Gastroesophageal sphincter (tissue), 4 donors: ENCODE results near the gene PRR18. TPM values are rescaled to one million over a fixed set of nuclear protein-coding genes. Genes with fewer than 3 reads are reported as not detected.
A peak's percentile ranks its signal among the peaks of the same experiment; 100 is the strongest.

Experiments
- ATAC-seq: fragments of 150-250 bp; one replicate; pipeline ENCODE4 v1.9.1; 2016; ENCODE audit warnings: mild to moderate bottlenecking, moderate library complexity
- H3K27ac ChIP-seq, 4 donors: fragments of 200-600 bp; sonication (generic) in 3 of 4; 1 replicate in 3 of 4; 2 replicates in 1 of 4; pipeline ENCODE4 v1.5.1; 2016 to 2019
- H3K27me3 ChIP-seq: fragments of 200-600 bp; sonication (generic); one replicate; pipeline ENCODE4 v1.5.1; 2019
- H3K36me3 ChIP-seq, 2 donors: fragments of 200-600 bp; sonication (generic); one replicate each; pipeline ENCODE4 v1.5.1; 2019; ENCODE audit warnings: control low read depth in 1 of 2
- H3K4me1 ChIP-seq, 3 donors: fragments of 200-600 bp; sonication (generic); 1 replicate in 2 of 3; 2 replicates in 1 of 3; pipeline ENCODE4 v1.5.1; 2016 to 2019; ENCODE audit warnings: control low read depth in 2 of 3
- H3K4me3 ChIP-seq, 2 donors: fragments of 200-600 bp; sonication (generic); one replicate each; pipeline ENCODE4 v1.5.1; 2019; ENCODE audit warnings: mild to moderate bottlenecking in 1 of 2, moderate library complexity in 1 of 2
- H3K9me3 ChIP-seq, 3 donors: fragments of 200-600 bp; sonication (generic); one replicate each; pipeline ENCODE4 v1.5.1; 2017 to 2019; ENCODE audit warnings: control low read depth in 2 of 3
- CTCF ChIP-seq, 4 experiments: fragments of 200-600 bp in 2 of 4; fragments of 450-650 bp in 2 of 4; sonication (generic) in 1 of 4; IDR thresholded peaks; one replicate each; pipeline ENCODE4 v1.5.1; 2017 to 2019; ENCODE audit warnings: antibody characterized with exemption in 4 of 4, mild to moderate bottlenecking in 2 of 4, moderate library complexity in 2 of 4
- EP300 ChIP-seq: sonication (generic); formaldehyde crosslinking; IDR thresholded peaks from one replicate; pipeline ENCODE4 v1.6.1; 2017; ENCODE audit warnings: antibody characterized with exemption, mild to moderate bottlenecking
- POLR2A ChIP-seq, 2 donors: fragments of 450-650 bp; IDR thresholded peaks; one replicate each; pipeline ENCODE4 v1.6.1; 2017; ENCODE audit warnings: antibody characterized with exemption in 2 of 2, mild to moderate bottlenecking in 2 of 2, moderate library complexity in 1 of 2
- POLR2AphosphoS5 ChIP-seq: sonication (generic); formaldehyde crosslinking; IDR thresholded peaks from one replicate; pipeline ENCODE4 v1.6.1; 2017; ENCODE audit warnings: antibody characterized with exemption
- WGBS, 2 donors: methylation state at CpG; one replicate each; pipeline ENCODE4 v1.1.5; 2018; ENCODE audit warnings: low coverage in 1 of 2; 5-methylcytosine and 5-hydroxymethylcytosine counted together
- total RNA-seq, 4 donors: library from RNA; depleted of rRNA; stranded (reverse); fragments of >200 nt; gene quantifications; one replicate each; pipeline ENCODE4 v1.1.0, GENCODE V29; 2016

PRR18 gene
- total RNA-seq, 4 donors from 2014 or later: not detected

DNA sequence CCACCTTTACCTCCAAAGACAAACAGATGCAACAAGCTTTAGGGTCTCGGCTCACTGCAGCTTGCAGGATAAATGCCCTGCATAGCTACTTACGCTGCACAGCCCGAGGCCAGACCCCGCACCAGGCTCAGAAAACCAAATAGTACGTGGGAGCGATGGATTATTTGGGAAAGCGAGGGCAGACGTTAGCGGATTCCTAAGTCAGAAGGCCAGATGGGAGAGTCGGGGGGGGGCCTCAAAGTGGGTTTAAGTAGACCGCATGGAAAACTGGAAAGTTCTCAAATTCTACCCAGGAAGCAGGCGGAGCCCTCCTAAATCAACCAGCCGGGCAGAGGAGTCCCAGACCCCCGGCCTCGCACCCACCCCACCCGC, 33.8 kb upstream of the PRR18 start:
- H3K36me3 ChIP-seq: peaks cover 0 to 10% of the 10 kb centered on the region in 2 donors
- WGBS, 2 donors: 0% methylated on average over 1 of the region's 16 CpGs; no CpG with 5 or more reads in 1 of the 2 donors
- no peaks in the 10 kb centered on the region for H3K27me3 ChIP-seq
- no peaks in the 10 kb centered on the region for H3K9me3 ChIP-seq
- ATAC-seq: no peak
- H3K4me1 ChIP-seq: peaks cover 0 to 51% (median 19%) of the 10 kb centered on the region in 3 donors
- peak overlapping the region; percentile 66 to 95 (median 89) for H3K27ac ChIP-seq
- TF ChIP-seq EP300: no peak
- no peak for TF ChIP-seq POLR2A (IDR thresholded peaks at IDR 0.05)
- TF ChIP-seq CTCF (IDR thresholded peaks at IDR 0.05): no peak
- TF ChIP-seq POLR2AphosphoS5: no peak
- peak overlapping the region; percentile 93 to 99 for H3K4me3 ChIP-seq

GRCh38 chr6:166341464-166341863, 33.3 kb upstream of the PRR18 start:
- Histone ChIP-seq H3K36me3 (peaks cover 0 to 15% of the 10 kb centered on the region in 2 donors), H3K4me3 (peak overlapping the region; percentile 93 to 99), H3K27ac (peak overlapping the region in 2 of 4 donors; percentile 92 to 95), H3K4me1 (peaks cover 0 to 55% (median 19%) of the 10 kb centered on the region in 3 donors), H3K27me3 (no peaks in the 10 kb centered on the region), H3K9me3 (no peaks in the 10 kb centered on the region)
- no peak for TF ChIP-seq EP300
- no peak for TF ChIP-seq POLR2AphosphoS5
- TF ChIP-seq POLR2A (IDR thresholded peaks at IDR 0.05): no peak
- TF ChIP-seq CTCF (IDR thresholded peaks at IDR 0.05): no peak
- WGBS, 2 donors: 38 to 43% methylated on average over 7 of the region's 7 CpGs
- ATAC-seq: no peak

DNA sequence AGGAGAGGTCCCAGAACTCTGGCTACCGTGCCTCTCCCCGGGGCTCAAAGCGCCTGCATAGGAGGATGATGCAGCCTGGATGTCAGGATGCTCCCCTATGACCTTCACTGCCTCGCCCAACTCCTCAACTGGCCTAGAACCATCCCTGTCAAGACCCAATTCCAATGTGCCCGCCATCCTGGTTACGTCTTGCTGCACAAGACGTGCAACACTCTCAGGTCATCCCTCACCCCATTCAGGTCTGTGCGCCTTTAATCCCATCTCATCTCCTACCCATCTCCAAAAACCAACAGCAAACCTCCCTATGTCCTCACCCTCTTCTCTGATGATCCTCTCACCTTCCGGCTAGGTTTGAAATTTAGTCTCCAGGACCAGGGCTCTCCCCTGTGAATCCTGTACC, 30.7 kb upstream of the PRR18 start:
- H3K4me3 ChIP-seq: no peak overlapping the region
- peaks cover 0 to 34% of the 10 kb centered on the region in 2 donors for H3K36me3 ChIP-seq
- TF ChIP-seq POLR2AphosphoS5 (no peak), EP300 (no peak)
- H3K27me3 ChIP-seq: no peaks in the 10 kb centered on the region
- no peaks in the 10 kb centered on the region for H3K9me3 ChIP-seq
- 92 to 99% methylated on average over 7 to 9 of the region's 9 CpGs for WGBS, 2 donors
- H3K4me1 ChIP-seq: peaks cover 0 to 56% (median 19%) of the 10 kb centered on the region in 3 donors
- no peak overlapping the region for H3K27ac ChIP-seq
- ATAC-seq: no peak

DNA sequence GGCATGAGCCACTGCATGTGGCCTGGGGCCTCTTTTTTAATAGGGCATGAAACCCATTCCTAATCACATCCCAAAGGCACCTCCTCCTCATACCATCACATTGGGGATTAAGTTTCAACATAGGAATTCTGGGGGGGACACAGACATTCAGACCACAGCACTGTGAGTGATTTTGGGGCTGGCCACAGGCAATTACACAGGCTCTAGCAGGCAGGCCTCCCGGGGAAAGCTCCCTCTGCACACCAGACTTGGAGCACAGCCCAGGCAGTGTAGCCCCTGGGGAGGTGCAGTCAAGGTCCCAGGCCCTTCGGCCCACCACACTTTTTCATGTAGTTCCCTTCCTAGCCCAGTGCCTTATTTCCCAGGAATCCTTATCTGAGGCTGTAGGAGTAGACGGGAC, 28.7 kb upstream of the PRR18 start:
- H3K36me3 ChIP-seq: peaks cover 0 to 40% of the 10 kb centered on the region in 2 donors
- no peak overlapping the region for H3K27ac ChIP-seq
- no peaks in the 10 kb centered on the region for H3K27me3 ChIP-seq
- WGBS, 2 donors: 76 to 100% methylated on average over 1 to 3 of the region's 3 CpGs
- H3K4me1 ChIP-seq: peaks cover 0 to 65% (median 19%) of the 10 kb centered on the region in 3 donors
- TF ChIP-seq EP300: no peak
- no peak for TF ChIP-seq CTCF (IDR thresholded peaks at IDR 0.05)
- no peak for TF ChIP-seq POLR2A (IDR thresholded peaks at IDR 0.05)
- TF ChIP-seq POLR2AphosphoS5: no peak
- no peak overlapping the region for H3K4me3 ChIP-seq
- no peak for ATAC-seq
- no peaks in the 10 kb centered on the region for H3K9me3 ChIP-seq

- Histone ChIP-seq H3K27me3 (no peaks in the 10 kb centered on the region), H3K36me3 (peaks cover 0 to 40% of the 10 kb centered on the region in 2 donors), H3K4me3 (no peak overlapping the region), H3K27ac (no peak overlapping the region), H3K9me3 (no peaks in the 10 kb centered on the region), H3K4me1 (peaks cover 0 to 65% (median 13%) of the 10 kb centered on the region in 3 donors)
- no peak for ATAC-seq
- WGBS, 2 donors: 60 to 71% methylated on average over 9 to 10 of the region's 11 CpGs
- TF ChIP-seq EP300: no peak
Observed at GRCh38 chr6:166335378-166336302, 27.4 kb upstream of the PRR18 start.

GRCh38 chr6:166334878-166335277, 26.7 kb upstream of the PRR18 start:
- TF ChIP-seq POLR2A (IDR thresholded peaks at IDR 0.05): no peak
- no peak for TF ChIP-seq EP300
- no peak for TF ChIP-seq POLR2AphosphoS5
- no peak for TF ChIP-seq CTCF (IDR thresholded peaks at IDR 0.05)

More at GRCh38 chr6:166334878-166335277, 26.7 kb upstream of the PRR18 start:
- peaks cover 0 to 65% (median 8%) of the 10 kb centered on the region in 3 donors for H3K4me1 ChIP-seq
- H3K27me3 ChIP-seq: no peaks in the 10 kb centered on the region
- WGBS, 2 donors: 93 to 100% methylated on average over 3 to 7 of the region's 8 CpGs
- ATAC-seq: no peak
- H3K4me3 ChIP-seq: no peak overlapping the region
- H3K36me3 ChIP-seq: peaks cover 0 to 40% of the 10 kb centered on the region in 2 donors
- no peaks in the 10 kb centered on the region for H3K9me3 ChIP-seq
- no peak overlapping the region for H3K27ac ChIP-seq
